Endodermal cell (in vitro differentiated cells): ENCODE results near the gene TCHHL1. TPM values are rescaled to one million over a fixed set of nuclear protein-coding genes. Genes with fewer than 3 reads are reported as not detected.

Experiments
- DNase-seq: peaks from one replicate; pipeline ENCODE4 v3.0.0-alpha.2; 2017
- H3K27ac ChIP-seq: 2 replicates; pipeline ENCODE4 v1.5.1; 2013; ENCODE audit warnings: mild to moderate bottlenecking, low read depth, low read length, moderate library complexity
- H3K27me3 ChIP-seq: 2 replicates; pipeline ENCODE4 v1.6.1; 2013; ENCODE audit warnings: mild to moderate bottlenecking, low read length, moderate library complexity; ENCODE audit not compliant: insufficient read depth, control insufficient read depth, poor library complexity, severe bottlenecking
- H3K36me3 ChIP-seq: 2 replicates; pipeline ENCODE4 v1.7.0; 2013; ENCODE audit warnings: mild to moderate bottlenecking, low read length, moderate library complexity; ENCODE audit not compliant: control insufficient read depth, insufficient read depth
- H3K4me1 ChIP-seq: one replicate; pipeline ENCODE4 v1.7.0; 2013; ENCODE audit warnings: low read length; ENCODE audit not compliant: control insufficient read depth, insufficient read depth
- H3K4me3 ChIP-seq: 2 replicates; pipeline ENCODE4 v1.5.1; 2013; ENCODE audit warnings: mild to moderate bottlenecking, low read length, moderate library complexity
- H3K9ac ChIP-seq: 2 replicates; pipeline ENCODE4 v1.6.1; 2013; ENCODE audit warnings: mild to moderate bottlenecking, low read length, moderate library complexity; ENCODE audit not compliant: poor library complexity, severe bottlenecking; ENCODE audit errors: extremely low read depth
- H3K9me3 ChIP-seq: 2 replicates; pipeline ENCODE4 v1.6.1; 2013; ENCODE audit warnings: mild to moderate bottlenecking, low read length, moderate library complexity; ENCODE audit not compliant: control insufficient read depth
- H3K27ac Mint-ChIP-seq: 2 replicates; pipeline ENCODE4 v1.8.0; 2020; ENCODE audit warnings: mixed read lengths
- H3K27me3 Mint-ChIP-seq: 2 replicates; pipeline ENCODE4 v1.8.0; 2021; ENCODE audit warnings: mild to moderate bottlenecking, mixed read lengths; ENCODE audit not compliant: insufficient read depth
- H3K36me3 Mint-ChIP-seq: 2 replicates; pipeline ENCODE4 v1.8.0; 2020; ENCODE audit warnings: low read depth, mixed read lengths
- H3K4me1 Mint-ChIP-seq: 2 replicates; pipeline ENCODE4 v1.8.0; 2020; ENCODE audit warnings: mixed read lengths
- H3K4me3 Mint-ChIP-seq: 2 replicates; pipeline ENCODE4 v1.8.0; 2020; ENCODE audit warnings: mild to moderate bottlenecking, moderate library complexity, mixed read lengths
- H3K9me3 Mint-ChIP-seq: 2 replicates; pipeline ENCODE4 v1.8.0; 2020; ENCODE audit warnings: mild to moderate bottlenecking, mixed read lengths
- CTCF ChIP-seq: fragments of 200-600 bp; sonication (generic); conservative IDR thresholded peaks from 2 replicates; pipeline ENCODE4 v1.5.0; 2021; ENCODE audit warnings: antibody characterized with exemption, mild to moderate bottlenecking
- WGBS, 2 experiments: methylation state at CpG; one replicate each; pipeline versions ENCODE4 v1.1.5 to v1.1.7; 2013; ENCODE audit warnings: missing lambda C conversion rate in 2 of 2, mixed read lengths in 1 of 2; ENCODE audit not compliant: insufficient coverage in 1 of 2, insufficient read length in 1 of 2; 5-methylcytosine and 5-hydroxymethylcytosine counted together
- total RNA-seq, 2 donors: library from RNA; stranded (reverse); fragmentation: NEBNext Ultra II Directional in 1 of 2; extraction: Animal tissue kit (Norgen Biotek cat#: 25700) in 1 of 2; gene quantifications; 2 replicates in 1 of 2; 3 replicates in 1 of 2; pipeline ENCODE4 v1.2.1, GENCODE V29; 2021

Gene TCHHL1
- total RNA-seq, 2 donors from 2014 or later = not detected

DNA sequence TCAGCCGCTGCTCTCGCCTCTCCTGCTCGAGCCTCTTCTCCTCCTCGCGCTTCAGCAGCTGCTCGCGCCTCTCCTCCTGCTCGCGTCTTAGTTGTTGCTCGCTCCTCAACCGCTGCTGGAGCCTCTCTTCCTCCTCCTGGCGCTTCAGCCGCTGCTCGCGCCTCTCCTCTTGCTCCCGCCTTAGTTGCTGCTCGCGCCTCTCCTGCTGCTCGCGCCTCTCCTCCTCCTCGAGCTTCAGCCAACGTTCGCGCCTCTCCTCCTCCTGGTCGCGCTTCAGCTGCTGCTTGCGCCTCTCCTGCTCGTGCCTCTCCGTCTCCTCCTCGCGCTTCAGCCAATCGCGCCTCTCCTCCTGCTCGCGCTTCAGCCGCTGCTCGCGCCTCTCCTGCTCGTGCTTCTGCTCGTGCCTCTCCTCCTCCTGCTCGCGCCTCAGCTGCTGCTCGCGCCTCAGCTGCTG is 22.7 kb upstream of the TCHHL1 start:
- Histone ChIP-seq H3K27ac (no peak overlapping the region), H3K4me3 (no peak overlapping the region)

GRCh38 chr1:152110860-152111514 is 22.1 kb upstream of the TCHHL1 start:
- TF ChIP-seq CTCF = no peak

More for the DNA sequence above, 22.7 kb upstream of the TCHHL1 start:
- no peak for TF ChIP-seq CTCF
- Mint-ChIP-seq H3K27me3 (peaks cover 9% of the 10 kb centered on the region), H3K9me3 (no peaks in the 10 kb centered on the region), H3K36me3 (no peaks in the 10 kb centered on the region), H3K4me3 (no peak overlapping the region), H3K4me1 (no peaks in the 10 kb centered on the region), H3K27ac (no peak overlapping the region)
- no peak overlapping the region for H3K9ac ChIP-seq
- 8 to 38% methylated on average over 41 to 44 of the region's 44 CpGs for WGBS, 2 experiments
- no peaks in the 10 kb centered on the region for H3K4me1 ChIP-seq
- DNase-seq = peak; percentile 90
- peaks cover 37% of the 10 kb centered on the region for H3K9me3 ChIP-seq
- no peaks in the 10 kb centered on the region for H3K36me3 ChIP-seq
- H3K27me3 ChIP-seq = peaks cover 97% of the 10 kb centered on the region

GRCh38 chr1:152110365-152110859 is 21.5 kb upstream of the TCHHL1 start:
- no peak for DNase-seq
- peaks cover 2% of the 10 kb centered on the region for H3K27me3 Mint-ChIP-seq
- H3K27ac Mint-ChIP-seq = no peak overlapping the region
- no peaks in the 10 kb centered on the region for H3K36me3 ChIP-seq
- H3K9ac ChIP-seq = no peak overlapping the region
- H3K4me3 Mint-ChIP-seq = no peak overlapping the region
- H3K9me3 ChIP-seq = peaks cover 37% of the 10 kb centered on the region
- no peak overlapping the region for H3K4me3 ChIP-seq
- H3K4me1 Mint-ChIP-seq = no peaks in the 10 kb centered on the region
- TF ChIP-seq CTCF = no peak
- WGBS, 2 experiments = 32 to 47% methylated on average over 28 to 31 of the region's 31 CpGs
- no peaks in the 10 kb centered on the region for H3K4me1 ChIP-seq
- H3K9me3 Mint-ChIP-seq = no peaks in the 10 kb centered on the region
- H3K36me3 Mint-ChIP-seq = no peaks in the 10 kb centered on the region
- peaks cover 98% of the 10 kb centered on the region for H3K27me3 ChIP-seq
- no peak overlapping the region for H3K27ac ChIP-seq

More at GRCh38 chr1:152110860-152111514, 22.1 kb upstream of the TCHHL1 start:
- no peak overlapping the region for H3K27ac Mint-ChIP-seq
- Histone ChIP-seq H3K9ac (no peak overlapping the region), H3K27me3 (peaks cover 97% of the 10 kb centered on the region), H3K4me3 (no peak overlapping the region), H3K27ac (no peak overlapping the region), H3K9me3 (peaks cover 37% of the 10 kb centered on the region), H3K36me3 (no peaks in the 10 kb centered on the region), H3K4me1 (no peaks in the 10 kb centered on the region)
- H3K36me3 Mint-ChIP-seq = no peaks in the 10 kb centered on the region
- DNase-seq = peak; percentile 85
- H3K4me1 Mint-ChIP-seq = no peaks in the 10 kb centered on the region
- no peaks in the 10 kb centered on the region for H3K9me3 Mint-ChIP-seq
- H3K27me3 Mint-ChIP-seq = peaks cover 4% of the 10 kb centered on the region
- no peak overlapping the region for H3K4me3 Mint-ChIP-seq
- 22 to 41% methylated on average over 46 to 60 of the region's 60 CpGs for WGBS, 2 experiments
